ENCODE data around the gene CBX7. TPM values are rescaled to one million over a fixed set of nuclear protein-coding genes. Genes with fewer than 3 reads are reported as not detected.

Gene CBX7
- total and polyA plus RNA-seq, 2 experiments from 2014 or later: 2.5 to 10.4 TPM

DNA sequence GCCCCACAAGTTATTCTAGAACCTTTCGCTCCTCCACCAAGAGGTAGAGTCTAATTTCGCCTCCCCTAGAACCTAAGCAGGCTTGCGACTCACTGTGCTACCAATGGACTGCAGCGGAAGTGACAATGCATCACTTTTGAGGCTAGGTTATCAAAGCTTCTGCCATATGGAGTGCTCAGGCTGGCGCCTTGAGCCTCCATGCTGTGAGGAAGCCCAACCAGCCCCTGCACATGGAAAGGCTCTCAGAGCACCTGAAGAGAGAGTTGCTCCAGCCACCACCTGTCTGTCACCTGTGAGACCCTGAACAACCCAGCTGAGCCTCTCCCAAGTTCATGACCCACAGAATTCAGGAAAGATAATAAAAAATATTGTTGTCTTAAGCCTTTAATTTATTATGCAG lies 29.3 kb upstream of the CBX7 start:
- Histone ChIP-seq H3K4me3 (no peak overlapping the region), H3K36me3 (ENCODE audit: low read depth) (no peaks in the 10 kb centered on the region), H3K4me1 (ENCODE audit: insufficient read depth) (peaks cover 44% of the 10 kb centered on the region), H3K9me3 (ENCODE audit: low read depth) (no peaks in the 10 kb centered on the region), H3K79me2 (ENCODE audit: insufficient read depth) (no peaks in the 10 kb centered on the region), H3K9me2 (ENCODE audit: insufficient read depth) (no peaks in the 10 kb centered on the region), H3K9ac (no peak overlapping the region), H2AFZ (no peak overlapping the region), H3K27me3 (replicated peaks; ENCODE audit: insufficient read depth) (no peaks in the 10 kb centered on the region), H3F3A (ENCODE audit: insufficient read depth) (peaks cover 30% of the 10 kb centered on the region), H4K20me1 (ENCODE audit: insufficient read depth) (no peaks in the 10 kb centered on the region), H3K4me2 (ENCODE audit: unreplicated experiment) (no peak overlapping the region), H3K27ac (no peak overlapping the region)
- no peak for TF ChIP-seq EZH2 (IDR thresholded peaks at IDR 0.05; ENCODE audit: insufficient read depth, poor library complexity, severe bottlenecking)
- TF ChIP-seq EZH2phosphoT487 (IDR thresholded peaks at IDR 0.05; ENCODE audit: insufficient read depth, low read depth): no peak
- no peak for DNase-seq
- WGBS, 2 experiments (ENCODE audit: low coverage in 1 of 2, low lambda C conversion rate in 2 of 2, missing lambda C conversion rate in 2 of 2): 95 to 96% methylated on average over 5 of the region's 5 CpGs
- in situ Hi-C loops (cut with MboI): no loop called here

GRCh38 chr22:39181356-39181755 lies 28.9 kb upstream of the CBX7 start:
- Histone ChIP-seq H3K9me2 (ENCODE audit: insufficient read depth) (no peaks in the 10 kb centered on the region), H2AFZ (0 out of 2 replicates have a peak overlapping the region, but pooled peaks have one; percentile 14), H3K36me3 (ENCODE audit: low read depth) (no peaks in the 10 kb centered on the region), H3K9me3 (ENCODE audit: low read depth) (no peaks in the 10 kb centered on the region), H3K4me3 (no peak overlapping the region), H3K4me1 (ENCODE audit: insufficient read depth) (peaks cover 48% of the 10 kb centered on the region), H3K27me3 (replicated peaks; ENCODE audit: insufficient read depth) (no peaks in the 10 kb centered on the region), H3K79me2 (ENCODE audit: insufficient read depth) (no peaks in the 10 kb centered on the region), H3F3A (ENCODE audit: insufficient read depth) (peaks cover 29% of the 10 kb centered on the region), H3K9ac (no peak overlapping the region), H3K27ac (no peak overlapping the region), H3K4me2 (ENCODE audit: unreplicated experiment) (no peak overlapping the region), H4K20me1 (ENCODE audit: insufficient read depth) (no peaks in the 10 kb centered on the region)
- no peak for DNase-seq
- 86 to 89% methylated on average over 8 of the region's 8 CpGs for WGBS, 2 experiments (ENCODE audit: low coverage in 1 of 2, low lambda C conversion rate in 2 of 2, missing lambda C conversion rate in 2 of 2)
- in situ Hi-C loops (cut with MboI): no loop called here
- no peak for TF ChIP-seq EZH2phosphoT487 (IDR thresholded peaks at IDR 0.05; ENCODE audit: insufficient read depth, low read depth)
- TF ChIP-seq EZH2 (IDR thresholded peaks at IDR 0.05; ENCODE audit: insufficient read depth, poor library complexity, severe bottlenecking): no peak

DNA sequence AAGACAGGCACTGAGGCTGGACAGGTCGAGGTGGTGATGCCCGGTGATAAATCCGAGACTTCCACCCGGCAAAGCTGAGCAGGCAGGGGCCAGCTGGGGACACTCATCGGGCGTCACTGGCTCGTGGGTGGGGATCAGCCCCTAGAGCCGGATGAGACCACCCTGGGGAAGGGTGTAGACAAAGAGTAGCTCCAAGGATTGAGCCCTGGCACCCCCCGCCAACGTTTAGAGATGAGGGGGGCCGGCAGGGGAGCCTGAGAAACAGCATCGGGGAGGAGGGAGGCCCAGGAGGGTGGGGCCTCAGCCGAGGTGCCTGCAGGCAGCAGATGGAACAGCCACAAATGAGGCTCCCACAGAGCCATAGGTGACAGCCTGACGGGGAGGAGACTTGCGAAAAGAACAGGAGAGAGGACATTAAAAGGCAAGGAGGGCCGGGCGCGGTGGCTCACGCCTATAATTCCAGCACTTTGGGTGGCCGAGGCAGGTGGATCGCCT lies 27.4 kb upstream of the CBX7 start:
- Histone ChIP-seq H3K9ac (no peak overlapping the region), H3K4me3 (no peak overlapping the region), H3K4me1 (ENCODE audit: insufficient read depth) (peaks cover 50% of the 10 kb centered on the region), H3K4me2 (ENCODE audit: unreplicated experiment) (no peak overlapping the region), H3K36me3 (ENCODE audit: low read depth) (no peaks in the 10 kb centered on the region), H3K27me3 (replicated peaks; ENCODE audit: insufficient read depth) (no peaks in the 10 kb centered on the region), H3F3A (ENCODE audit: insufficient read depth) (peaks cover 29% of the 10 kb centered on the region), H4K20me1 (ENCODE audit: insufficient read depth) (no peaks in the 10 kb centered on the region), H2AFZ (no peak overlapping the region), H3K79me2 (ENCODE audit: insufficient read depth) (no peaks in the 10 kb centered on the region), H3K9me3 (ENCODE audit: low read depth) (no peaks in the 10 kb centered on the region), H3K27ac (no peak overlapping the region), H3K9me2 (ENCODE audit: insufficient read depth) (no peaks in the 10 kb centered on the region)
- in situ Hi-C loops (cut with MboI): loop anchor here (5.0 kb wide), 1 partner anchor 127 kb away; no protein-coding TSS in a partner anchor
- TF ChIP-seq EZH2phosphoT487 (IDR thresholded peaks at IDR 0.05; ENCODE audit: insufficient read depth, low read depth) (no peak), EZH2 (IDR thresholded peaks at IDR 0.05; ENCODE audit: insufficient read depth, poor library complexity, severe bottlenecking) (no peak)
- no peak for DNase-seq
- 77 to 81% methylated on average over 17 to 21 of the region's 21 CpGs for WGBS, 2 experiments (ENCODE audit: low coverage in 1 of 2, low lambda C conversion rate in 2 of 2, missing lambda C conversion rate in 2 of 2)

- Histone ChIP-seq H3K9me2 (ENCODE audit: insufficient read depth) (no peaks in the 10 kb centered on the region), H2AFZ (no peak overlapping the region), H3K4me1 (ENCODE audit: insufficient read depth) (peaks cover 50% of the 10 kb centered on the region), H3K4me2 (ENCODE audit: unreplicated experiment) (no peak overlapping the region), H4K20me1 (ENCODE audit: insufficient read depth) (no peaks in the 10 kb centered on the region), H3K36me3 (ENCODE audit: low read depth) (no peaks in the 10 kb centered on the region), H3F3A (ENCODE audit: insufficient read depth) (peaks cover 27% of the 10 kb centered on the region), H3K4me3 (no peak overlapping the region), H3K9me3 (ENCODE audit: low read depth) (no peaks in the 10 kb centered on the region), H3K9ac (no peak overlapping the region), H3K27ac (no peak overlapping the region), H3K79me2 (ENCODE audit: insufficient read depth) (no peaks in the 10 kb centered on the region), H3K27me3 (replicated peaks; ENCODE audit: insufficient read depth) (no peaks in the 10 kb centered on the region)
- DNase-seq: no peak
- TF ChIP-seq EZH2phosphoT487 (IDR thresholded peaks at IDR 0.05; ENCODE audit: insufficient read depth, low read depth) (no peak), EZH2 (IDR thresholded peaks at IDR 0.05; ENCODE audit: insufficient read depth, poor library complexity, severe bottlenecking) (no peak)
- 66 to 76% methylated on average over 6 of the region's 6 CpGs for WGBS, 2 experiments (ENCODE audit: low coverage in 1 of 2, low lambda C conversion rate in 2 of 2, missing lambda C conversion rate in 2 of 2)
- in situ Hi-C loops (cut with MboI): loop anchor here (5.0 kb wide), 1 partner anchor 128 kb away; no protein-coding TSS in a partner anchor
These were observed 26.9 kb upstream of the CBX7 start for GRCh38 chr22:39179401-39179827.
